HG02970 (cell line): ENCODE measurements around the gene TBC1D13.
"Not testable (repeated sequence)": the region's sequence is repeated elsewhere in the genome, so short reads cannot be mapped to it uniquely, and the experiment has no call there.

Experiments used
- ATAC-seq: cut with Tn5 transposase; IDR thresholded peaks from one replicate; pipeline ENCODE4 v1.9.1; 2021; ENCODE audit warnings: mild to moderate bottlenecking, moderate library complexity, moderate number of reproducible peaks; ENCODE audit not compliant: unreplicated experiment, low FRiP score

TBC1D13 gene

DNA sequence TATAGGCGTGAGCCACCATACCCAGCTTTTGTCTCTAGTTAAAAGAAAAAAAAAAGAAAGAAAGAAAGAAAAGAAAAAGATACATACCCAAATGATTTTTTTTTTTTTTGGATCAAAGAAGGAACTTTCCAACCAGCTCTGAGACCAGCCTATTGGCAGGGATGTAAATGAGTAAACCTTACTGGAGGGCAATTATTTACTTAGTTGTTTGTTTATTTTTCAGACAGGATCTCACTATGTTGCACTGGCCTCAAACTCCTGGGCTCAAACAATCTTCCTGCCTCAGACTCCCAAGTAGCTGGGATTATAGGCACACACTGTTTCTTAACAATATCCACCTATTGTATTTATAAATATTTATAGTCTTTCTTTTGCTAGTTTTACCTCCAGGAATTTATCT lies 53.5 kb downstream of the TBC1D13 start:
- no peak for ATAC-seq

DNA sequence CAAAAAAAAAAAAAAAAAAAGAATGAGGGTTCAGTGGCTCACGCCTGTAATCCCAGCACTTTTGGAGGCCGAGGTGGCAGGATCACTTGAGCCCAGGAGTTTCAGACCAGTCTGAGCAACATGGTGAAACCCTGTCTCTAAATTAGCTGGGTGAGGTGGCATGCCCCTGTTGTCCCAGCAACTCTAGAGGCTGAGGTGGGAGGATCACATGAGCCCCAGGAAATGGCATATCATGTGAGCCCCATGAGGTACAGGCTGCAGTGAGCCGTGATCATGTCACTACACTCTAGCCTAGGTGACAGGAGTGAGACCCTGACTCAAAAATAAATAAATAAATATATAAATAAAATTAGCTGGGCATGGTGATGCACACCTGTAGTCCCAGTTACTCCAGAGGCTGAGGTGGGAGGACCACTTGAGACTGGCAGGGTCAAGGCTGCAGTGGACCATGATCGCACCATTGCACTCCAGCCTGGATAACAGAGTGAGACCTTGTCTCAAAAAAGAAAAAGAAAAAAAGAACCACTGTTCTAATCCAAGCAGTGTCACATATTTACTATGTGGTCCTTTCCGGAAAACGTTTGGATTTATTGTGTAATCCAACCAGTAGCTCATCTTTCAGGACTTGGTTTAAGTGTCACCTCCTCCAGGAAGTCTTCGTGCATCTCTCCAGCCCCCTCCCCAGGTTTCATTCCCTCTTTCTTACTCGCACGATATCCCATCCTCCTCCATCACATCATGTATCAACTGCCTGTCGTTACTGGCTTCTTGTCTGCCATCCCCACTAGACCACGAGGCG lies 54.8 kb downstream of the TBC1D13 start:
- no peak for ATAC-seq

DNA sequence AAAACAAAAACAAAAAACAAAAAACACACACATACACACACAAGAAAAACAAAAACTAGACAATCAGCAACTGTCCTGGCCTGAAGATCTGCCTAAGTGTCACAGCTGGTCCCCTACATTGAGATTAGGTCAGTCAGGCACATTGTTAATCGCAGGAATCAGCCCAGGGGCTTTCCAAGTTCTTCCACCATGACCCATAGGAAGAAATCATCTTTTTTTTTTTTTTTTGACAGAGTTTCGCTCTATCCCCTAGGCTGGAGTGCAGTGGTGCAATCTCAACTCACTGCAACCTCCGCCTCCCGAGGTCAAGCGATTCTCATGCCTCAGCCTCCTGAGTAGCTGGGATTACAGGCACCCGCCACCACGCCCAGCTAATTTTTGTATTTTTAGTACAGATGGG lies 56.1 kb downstream of the TBC1D13 start:
- not testable (repeated sequence) for ATAC-seq

GRCh38 chr9:128845186-128845931 lies 58.3 kb downstream of the TBC1D13 start:
- ATAC-seq: no peak

DNA sequence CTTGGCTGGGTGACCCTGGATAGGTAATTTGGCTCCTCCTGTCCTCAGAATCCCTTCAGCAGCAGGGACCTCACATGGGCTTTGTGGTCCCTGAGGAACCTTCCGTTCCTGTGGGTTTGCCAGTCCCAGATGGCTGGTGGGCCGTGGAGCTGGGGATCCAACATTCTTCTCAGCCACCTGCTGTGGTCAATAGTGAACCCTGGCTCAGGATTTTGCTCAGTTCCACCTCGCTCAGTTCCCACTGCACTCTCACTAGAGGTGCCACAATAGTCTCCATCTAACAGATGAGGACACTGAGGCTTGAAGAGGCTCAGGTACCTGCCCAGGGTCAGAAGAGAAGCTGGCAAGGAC lies 59.6 kb downstream of the TBC1D13 start:
- no peak for ATAC-seq

- ATAC-seq: no peak
These were observed 60.8 kb downstream of the TBC1D13 start for GRCh38 chr9:128847803-128848202.

DNA sequence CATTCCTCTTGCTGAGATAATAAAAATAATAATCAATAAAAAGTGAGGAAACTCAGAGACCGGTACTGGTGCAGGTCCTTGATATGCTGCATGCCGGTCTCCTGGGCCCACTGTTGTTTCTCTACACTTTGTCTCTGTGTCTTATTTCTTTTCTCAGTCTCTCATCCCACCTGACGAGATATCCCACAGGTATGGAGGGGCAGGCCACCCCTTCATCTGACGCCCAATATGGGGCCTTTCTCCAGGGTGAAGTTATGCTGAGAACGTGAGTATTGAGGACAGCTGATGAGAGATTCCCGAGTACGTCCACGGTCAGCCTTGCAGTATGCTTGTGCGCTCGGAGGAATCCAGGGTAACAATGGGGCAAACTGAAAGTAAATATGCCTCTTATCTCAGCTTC lies 64.0 kb downstream of the TBC1D13 start:
- not testable (repeated sequence) for ATAC-seq

DNA sequence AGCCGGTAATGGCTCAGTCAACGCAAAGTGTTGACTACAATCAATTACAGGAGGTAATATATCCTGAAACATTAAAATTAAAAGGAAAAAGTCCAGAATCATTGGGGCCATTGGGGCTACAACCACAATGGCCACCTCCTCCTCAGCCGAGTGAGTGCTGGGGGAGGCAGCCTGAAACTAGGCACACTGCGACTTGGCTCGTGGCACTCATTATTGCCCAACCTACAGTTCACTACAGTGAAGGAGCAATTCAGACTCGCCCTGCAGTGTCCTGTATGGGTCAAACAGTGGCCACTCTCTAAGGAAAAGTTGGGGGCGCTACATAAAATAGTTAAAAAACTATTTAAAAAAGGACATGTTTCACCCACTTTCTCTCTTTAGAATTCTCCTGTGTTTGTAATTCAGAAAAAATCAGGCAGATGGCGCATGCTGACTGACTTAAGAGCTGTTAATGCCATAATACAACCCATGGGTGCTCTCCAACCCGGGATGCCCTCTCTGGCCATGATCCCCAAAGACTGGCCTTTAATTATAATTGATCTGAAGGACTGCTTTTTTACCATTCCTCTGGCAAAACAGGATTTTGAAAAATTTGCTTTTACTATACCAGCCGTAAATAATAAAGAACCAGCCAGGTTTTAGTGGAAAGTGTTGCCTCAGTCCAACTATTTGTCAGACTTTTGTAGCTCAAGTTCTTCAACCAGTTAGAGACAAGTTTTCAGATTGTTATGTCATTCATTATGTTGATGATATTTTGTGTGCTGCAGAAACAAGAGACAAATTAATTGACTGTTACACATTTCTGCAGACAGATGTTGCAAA lies 64.9 kb downstream of the TBC1D13 start:
- ATAC-seq: not testable (repeated sequence)

DNA sequence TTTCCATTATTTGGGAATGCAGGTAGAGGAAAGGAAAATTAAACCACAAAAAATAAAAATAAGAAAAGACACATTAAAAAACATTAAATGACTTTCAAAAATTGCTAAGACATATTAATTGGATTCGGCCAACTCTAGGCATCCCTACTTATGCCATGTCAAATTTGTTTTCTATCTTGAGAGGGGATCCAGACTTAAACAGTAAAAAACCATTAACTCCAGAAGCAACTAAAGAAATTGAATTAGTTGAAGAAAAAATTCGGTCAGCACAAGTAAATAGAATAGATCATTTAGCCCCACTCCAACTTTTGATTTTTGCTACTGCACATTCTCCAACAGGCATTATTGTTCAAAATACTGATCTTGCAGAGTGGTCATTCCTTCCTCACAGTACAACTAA lies 65.6 kb downstream of the TBC1D13 start:
- ATAC-seq: not testable (repeated sequence)

GRCh38 chr9:128854454-128854853 lies 67.4 kb downstream of the TBC1D13 start:
- ATAC-seq: not testable (repeated sequence)

DNA sequence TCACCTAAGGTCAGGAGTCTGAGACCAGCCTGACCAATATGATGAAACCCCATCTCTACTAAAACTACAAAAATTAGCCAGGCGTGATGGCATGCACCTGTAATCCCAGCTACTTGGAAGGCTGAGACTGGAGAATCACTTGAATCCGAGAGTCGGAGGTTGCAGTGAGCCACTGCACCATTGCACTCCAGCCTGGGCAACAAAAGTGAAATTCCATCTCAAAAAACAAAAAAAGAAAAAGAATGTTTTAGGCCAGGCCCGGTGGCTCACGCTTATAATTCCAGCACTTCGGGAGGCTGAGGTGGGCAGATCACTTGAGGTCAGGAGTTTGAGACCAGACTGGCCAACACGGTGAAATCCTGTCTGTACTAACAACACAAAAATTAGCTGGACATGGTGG lies 71.4 kb downstream of the TBC1D13 start:
- not testable (repeated sequence) for ATAC-seq
